Occipital lobe (tissue), 2 donors: Measurements from ENCODE around the gene IL15RA. TPM values are rescaled to one million over a fixed set of nuclear protein-coding genes. Genes with fewer than 3 reads are reported as not detected.
"Not testable (repeated sequence)": the region's sequence is repeated elsewhere in the genome, so short reads cannot be mapped to it uniquely, and the experiment has no call there.

Experiments used
- DNase-seq: peaks from one replicate; lab custom pipeline; 2025; lab: John Stamatoyannopoulos, UW
- total RNA-seq: library from RNA; depleted of rRNA; stranded (reverse); fragments of >200 nt; gene quantifications from one replicate; pipeline ENCODE4 v1.2.3, GENCODE V29; 2014

The IL15RA gene
- total RNA-seq, 1 donor from 2014 or later: not detected

GRCh38 chr10:5930272-5930671 is 47.1 kb downstream of the IL15RA start:
- DNase-seq: no peak

- DNase-seq: no peak
Observed at GRCh38 chr10:5929442-5929841, 47.9 kb downstream of the IL15RA start.

GRCh38 chr10:5927306-5927705 is 50.0 kb downstream of the IL15RA start:
- DNase-seq: no peak

- DNase-seq: no peak
Observed at GRCh38 chr10:5924889-5925288, 52.5 kb downstream of the IL15RA start.

GRCh38 chr10:5921746-5922145 is 55.6 kb downstream of the IL15RA start:
- DNase-seq: no peak

- DNase-seq: no peak
Observed at GRCh38 chr10:5919568-5919967, 57.8 kb downstream of the IL15RA start.

GRCh38 chr10:5918763-5919162 is 58.6 kb downstream of the IL15RA start:
- DNase-seq: no peak

GRCh38 chr10:5917305-5917704 is 60.0 kb downstream of the IL15RA start:
- DNase-seq: peak; percentile 15

- no peak for DNase-seq
Observed at GRCh38 chr10:5915451-5915850, 61.9 kb downstream of the IL15RA start.

GRCh38 chr10:5913736-5914135 is 63.6 kb downstream of the IL15RA start:
- DNase-seq: no peak

GRCh38 chr10:5911670-5912069 is 65.7 kb downstream of the IL15RA start:
- DNase-seq: no peak

GRCh38 chr10:5910323-5911100 is 66.8 kb downstream of the IL15RA start:
- DNase-seq: no peak

- DNase-seq: not testable (repeated sequence)
Observed at GRCh38 chr10:5908676-5909075, 68.7 kb downstream of the IL15RA start.

GRCh38 chr10:5906651-5907050 is 70.7 kb downstream of the IL15RA start:
- DNase-seq: no peak

GRCh38 chr10:5905854-5906507 is 71.4 kb downstream of the IL15RA start:
- DNase-seq: no peak

GRCh38 chr10:5904227-5904626 is 73.1 kb downstream of the IL15RA start:
- DNase-seq: no peak

- no peak for DNase-seq
Observed at GRCh38 chr10:5903563-5903962, 73.8 kb downstream of the IL15RA start.

GRCh38 chr10:5902511-5903274 is 74.7 kb downstream of the IL15RA start:
- DNase-seq: no peak
